GM13977 (cell line): Measurements from ENCODE around the gene UNK.
"Not testable (repeated sequence)": the region's sequence is repeated elsewhere in the genome, so short reads cannot be mapped to it uniquely, and the experiment has no call there.

ENCODE experiments used
- DNase-seq: peaks from one replicate; pipeline ENCODE4 v3.0.0; 2012; ENCODE audit warnings: low spot score
- CTCF ChIP-seq: IDR thresholded peaks from 2 replicates; pipeline ENCODE4 v1.5.1; 2012; ENCODE audit warnings: mild to moderate bottlenecking, control low read depth; ENCODE audit not compliant: insufficient read depth; ENCODE audit errors: extremely low read depth, missing control alignments
- in situ Hi-C: fragments of 300-500 bp; cut with MboI; formaldehyde crosslinking; loops from one replicate; pipeline ENCODE4 v1.12.0; 2022; ENCODE audit warnings: low sequenced_read_pairs, low pct_unique_long_range_greater_than_20kb, mixed read lengths, inconsistent platforms; ENCODE audit not compliant: unreplicated experiment

Gene UNK

GRCh38 chr17:75757086-75757681 lies 27.4 kb upstream of the UNK start:
- no peak for TF ChIP-seq CTCF
- in situ Hi-C loops: no loop called here
- DNase-seq: no peak

DNA sequence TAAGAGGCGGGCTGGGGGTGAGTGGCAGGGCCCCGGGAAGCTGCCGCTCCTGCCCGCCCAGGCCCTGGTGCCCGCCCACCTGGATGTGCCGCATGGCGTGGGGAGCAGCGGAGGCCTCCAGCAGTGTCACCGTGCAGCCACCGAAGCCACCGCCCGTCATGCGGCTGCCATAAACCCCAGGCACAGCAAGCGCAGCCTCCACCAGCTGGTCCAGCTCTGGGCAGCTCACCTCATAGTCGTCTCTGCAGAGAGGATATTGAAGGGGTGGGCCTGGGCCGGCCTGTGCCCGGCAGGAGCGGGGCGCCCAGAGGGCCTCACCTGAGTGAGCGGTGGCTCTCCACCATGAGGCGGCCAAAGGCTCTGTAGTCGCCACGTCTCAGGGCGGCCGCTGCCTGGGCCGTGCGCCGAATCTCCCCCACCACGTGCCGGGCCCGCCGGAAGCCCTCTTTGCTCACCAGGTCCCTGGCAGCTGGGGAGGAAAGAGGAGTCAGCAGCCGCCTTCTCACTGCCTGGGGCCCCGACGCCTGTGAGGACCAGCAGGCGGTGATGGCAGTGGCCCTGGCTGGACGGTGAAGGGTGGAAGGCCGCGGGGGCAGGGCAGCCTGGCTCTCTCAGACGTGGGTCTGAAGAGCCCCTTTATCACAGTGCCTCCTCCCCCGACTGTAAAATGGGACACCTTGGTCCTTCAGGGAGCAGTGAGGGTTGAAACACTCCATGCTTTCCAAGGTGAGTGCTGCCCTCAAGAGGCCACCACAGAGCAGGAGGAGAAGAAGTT lies 26.3 kb upstream of the UNK start:
- in situ Hi-C loops: no loop called here
- peak; percentile 28 for TF ChIP-seq CTCF
- no peak for DNase-seq

GRCh38 chr17:75759457-75759856 lies 25.1 kb upstream of the UNK start:
- no peak for DNase-seq
- in situ Hi-C loops: no loop called here
- no peak for TF ChIP-seq CTCF

- in situ Hi-C loops, DNase-seq: not testable (repeated sequence)
Measured at GRCh38 chr17:75759978-75760640, 24.5 kb upstream of the UNK start.

GRCh38 chr17:75762513-75763268 lies 21.9 kb upstream of the UNK start:
- DNase-seq: no peak
- no peak for TF ChIP-seq CTCF
- in situ Hi-C loops: no loop called here

DNA sequence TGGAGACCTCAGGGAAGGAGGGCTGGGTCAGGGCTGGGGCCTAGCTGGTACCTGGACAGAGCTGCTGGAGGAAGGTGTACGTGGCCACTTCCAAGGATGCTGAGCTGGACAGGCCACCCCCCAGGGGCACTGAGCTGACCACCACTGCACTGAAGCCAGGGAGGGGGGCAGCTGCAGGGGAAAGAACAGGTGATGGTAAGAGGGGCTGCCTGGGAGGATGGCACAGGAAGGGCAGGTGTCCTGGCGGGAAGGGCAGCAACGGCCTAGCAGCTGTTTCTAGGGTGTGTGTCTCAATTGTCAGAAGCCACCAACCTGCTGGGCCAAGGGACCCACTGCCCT lies 21.4 kb upstream of the UNK start:
- DNase-seq: no peak
- TF ChIP-seq CTCF: no peak
- in situ Hi-C loops: no loop called here
